Astrocyte (in vitro differentiated cells and primary cell): Measurements from ENCODE around the gene MTTP. TPM values are rescaled to one million over a fixed set of nuclear protein-coding genes. Genes with fewer than 3 reads are reported as not detected.

ENCODE experiments used
- DNase-seq: peaks from one replicate; pipeline ENCODE4 v3.0.0-alpha.2; 2010; ENCODE audit warnings: low read depth
- FAIRE-seq: peaks from 2 replicates; lab custom pipeline; 2011; peaks lifted over from hg19 to GRCh38; lab: Jason Lieb, UNC
- H2AFZ ChIP-seq: 2 replicates; pipeline ENCODE4 v1.6.0; 2012; ENCODE audit warnings: low read depth, low read length, inconsistent platforms
- H3K27ac ChIP-seq: 2 replicates; pipeline ENCODE4 v1.5.1; 2011; ENCODE audit warnings: low read depth, low read length, inconsistent platforms
- H3K27me3 ChIP-seq: 2 replicates; pipeline ENCODE4 v1.6.0; 2011; ENCODE audit warnings: low read length, inconsistent platforms; ENCODE audit not compliant: insufficient read depth
- H3K36me3 ChIP-seq: 2 replicates; pipeline ENCODE4 v1.5.1; 2011; ENCODE audit warnings: low read length, inconsistent platforms; ENCODE audit not compliant: insufficient read depth
- H3K4me1 ChIP-seq: 2 replicates; pipeline ENCODE4 v1.5.1; 2011; ENCODE audit warnings: low read length, inconsistent platforms; ENCODE audit not compliant: insufficient read depth
- H3K4me2 ChIP-seq: 2 replicates; pipeline ENCODE4 v1.6.0; 2012; ENCODE audit warnings: low read length, inconsistent platforms
- H3K4me3 ChIP-seq: 2 replicates; pipeline ENCODE4 v1.5.1; 2011; ENCODE audit warnings: low read depth, mild to moderate bottlenecking, low read length, inconsistent platforms; ENCODE audit not compliant: insufficient read depth
- H3K79me2 ChIP-seq: 2 replicates; pipeline ENCODE4 v1.6.0; 2012; ENCODE audit warnings: mild to moderate bottlenecking, low read length, inconsistent platforms; ENCODE audit not compliant: insufficient read depth
- H3K9ac ChIP-seq: 2 replicates; pipeline ENCODE4 v1.6.0; 2012; ENCODE audit warnings: mild to moderate bottlenecking, low read length, inconsistent platforms
- H3K9me3 ChIP-seq: 2 replicates; pipeline ENCODE4 v1.5.1; 2012; ENCODE audit warnings: low read depth, mild to moderate bottlenecking, low read length, inconsistent platforms; ENCODE audit not compliant: insufficient read depth
- H4K20me1 ChIP-seq: 2 replicates; pipeline ENCODE4 v1.6.0; 2012; ENCODE audit warnings: low read length, inconsistent platforms; ENCODE audit not compliant: insufficient read depth
- H3K27ac Mint-ChIP-seq: one replicate; pipeline ENCODE4 v1.8.0; 2021; ENCODE audit warnings: mild to moderate bottlenecking, mixed read lengths; ENCODE audit not compliant: unreplicated experiment
- H3K27me3 Mint-ChIP-seq: one replicate; pipeline ENCODE4 v1.8.0; 2021; ENCODE audit warnings: low read depth, mixed read lengths; ENCODE audit not compliant: unreplicated experiment
- H3K36me3 Mint-ChIP-seq: one replicate; pipeline ENCODE4 v1.8.0; 2021; ENCODE audit warnings: low read depth, mixed read lengths; ENCODE audit not compliant: unreplicated experiment
- H3K4me1 Mint-ChIP-seq: one replicate; pipeline ENCODE4 v1.8.0; 2021; ENCODE audit warnings: low read depth, mixed read lengths; ENCODE audit not compliant: unreplicated experiment
- H3K4me3 Mint-ChIP-seq: one replicate; pipeline ENCODE4 v1.8.0; 2021; ENCODE audit warnings: mild to moderate bottlenecking, moderate library complexity, mixed read lengths; ENCODE audit not compliant: unreplicated experiment
- H3K9me3 Mint-ChIP-seq: one replicate; pipeline ENCODE4 v1.8.0; 2021; ENCODE audit warnings: mild to moderate bottlenecking, mixed read lengths; ENCODE audit not compliant: unreplicated experiment
- EZH2 ChIP-seq: IDR thresholded peaks from 2 replicates; pipeline ENCODE4 v1.6.1; 2012; ENCODE audit warnings: mild to moderate bottlenecking, low read length, inconsistent platforms; ENCODE audit not compliant: insufficient read depth
- total RNA-seq: library from RNA; stranded (reverse); gene quantifications from 2 replicates; pipeline ENCODE4 v1.2.1, GENCODE V29; 2021
- TF ChIP-seq, protein P1 (sequence below): IDR thresholded peaks from 2 replicates; pipeline ENCODE4 v1.5.1; 2011; ENCODE audit warnings: low read depth, mild to moderate bottlenecking, inconsistent platforms, low read length, moderate library complexity; ENCODE audit not compliant: insufficient read depth

MTTP gene
- total RNA-seq, 1 donor from 2014 or later, result 0.41 TPM

DNA sequence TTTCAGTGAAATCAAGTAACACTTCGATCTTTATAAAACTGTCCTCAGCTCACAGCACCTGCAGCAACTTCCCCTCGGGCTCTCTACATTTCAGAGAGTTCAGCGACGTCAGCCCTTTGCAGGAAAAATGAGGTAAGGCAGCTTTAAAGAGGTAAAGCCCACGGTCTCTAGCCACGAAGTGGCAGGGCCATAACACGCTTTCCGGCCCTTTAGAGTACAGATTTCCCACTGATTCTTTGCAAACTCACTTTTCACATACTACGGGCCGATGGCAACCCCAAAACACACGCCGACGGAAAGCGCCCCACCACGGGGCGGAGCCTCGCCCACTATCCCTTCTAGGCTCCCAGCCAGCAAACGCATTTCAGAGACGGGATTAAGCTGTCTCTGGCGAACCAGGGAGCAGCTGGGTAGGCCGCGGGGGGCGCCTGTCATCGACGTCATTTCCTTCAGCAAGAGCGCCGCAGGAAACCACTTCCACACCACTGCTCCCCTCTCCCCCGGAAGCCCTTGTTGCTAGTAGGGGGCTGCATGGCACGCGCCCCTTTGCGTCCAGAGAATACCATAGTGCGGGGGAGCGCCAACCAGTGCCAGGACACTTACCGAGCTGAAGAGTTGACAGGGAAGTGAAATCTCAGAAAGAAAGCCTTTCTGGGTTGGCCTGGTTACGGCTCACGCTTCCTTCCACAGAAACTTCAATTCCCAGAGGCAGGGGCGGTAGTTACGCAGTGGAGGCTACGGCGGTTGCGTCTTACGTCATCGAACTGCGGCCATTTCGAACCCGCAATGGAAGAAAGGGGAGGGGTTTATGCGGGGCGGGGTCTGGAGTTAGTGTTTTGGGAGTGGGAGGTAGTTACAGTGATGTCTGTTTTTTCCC, 11.1 kb upstream of the MTTP start, which contains the start of gene TRMT10A:
TSS of gene TRMT10A (minus strand) at position 730 of the 877 bp plus-strand sequence. CDS start 4,701 bp downstream, outside the sequence.
- Histone ChIP-seq H3K4me2 (peak within 1 kb of the TSS; percentile 86), H3K79me2 (no peaks in the 10 kb centered on the region), H2AFZ (peak within 1 kb of the TSS; percentile 99), H3K4me1 (no peaks in the 10 kb centered on the region), H3K27ac (peak within 1 kb of the TSS; percentile 97), H3K4me3 (peak within 1 kb of the TSS; percentile 91), H3K9ac (peak within 1 kb of the TSS; percentile 89), H4K20me1 (no peaks in the 10 kb centered on the region), H3K9me3 (no peaks in the 10 kb centered on the region), H3K36me3 (no peaks in the 10 kb centered on the region), H3K27me3 (no peaks in the 10 kb centered on the region)
- TF ChIP-seq, protein P1, sequence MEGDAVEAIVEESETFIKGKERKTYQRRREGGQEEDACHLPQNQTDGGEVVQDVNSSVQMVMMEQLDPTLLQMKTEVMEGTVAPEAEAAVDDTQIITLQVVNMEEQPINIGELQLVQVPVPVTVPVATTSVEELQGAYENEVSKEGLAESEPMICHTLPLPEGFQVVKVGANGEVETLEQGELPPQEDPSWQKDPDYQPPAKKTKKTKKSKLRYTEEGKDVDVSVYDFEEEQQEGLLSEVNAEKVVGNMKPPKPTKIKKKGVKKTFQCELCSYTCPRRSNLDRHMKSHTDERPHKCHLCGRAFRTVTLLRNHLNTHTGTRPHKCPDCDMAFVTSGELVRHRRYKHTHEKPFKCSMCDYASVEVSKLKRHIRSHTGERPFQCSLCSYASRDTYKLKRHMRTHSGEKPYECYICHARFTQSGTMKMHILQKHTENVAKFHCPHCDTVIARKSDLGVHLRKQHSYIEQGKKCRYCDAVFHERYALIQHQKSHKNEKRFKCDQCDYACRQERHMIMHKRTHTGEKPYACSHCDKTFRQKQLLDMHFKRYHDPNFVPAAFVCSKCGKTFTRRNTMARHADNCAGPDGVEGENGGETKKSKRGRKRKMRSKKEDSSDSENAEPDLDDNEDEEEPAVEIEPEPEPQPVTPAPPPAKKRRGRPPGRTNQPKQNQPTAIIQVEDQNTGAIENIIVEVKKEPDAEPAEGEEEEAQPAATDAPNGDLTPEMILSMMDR, result no peak
- no peak for TF ChIP-seq EZH2
- H3K36me3 Mint-ChIP-seq, result no peaks in the 10 kb centered on the region
- H3K27me3 Mint-ChIP-seq, result no peaks in the 10 kb centered on the region
- DNase-seq, result peak; percentile 98
- H3K9me3 Mint-ChIP-seq, result no peaks in the 10 kb centered on the region
- peak; percentile 69 for FAIRE-seq
- H3K4me1 Mint-ChIP-seq, result peaks cover 1% of the 10 kb centered on the region
- H3K4me3 Mint-ChIP-seq, result peak within 1 kb of the TSS; percentile 94
- H3K27ac Mint-ChIP-seq, result peak within 1 kb of the TSS; percentile 98

GRCh38 chr4:99564921-99565320, 9.7 kb upstream of the MTTP start:
- H3K4me1 ChIP-seq, result no peaks in the 10 kb centered on the region
- FAIRE-seq, result no peak
- H3K36me3 ChIP-seq, result no peaks in the 10 kb centered on the region
- Mint-ChIP-seq H3K27me3 (no peaks in the 10 kb centered on the region), H3K4me1 (peaks cover 1% of the 10 kb centered on the region), H3K27ac (no peak overlapping the region), H3K4me3 (no peak overlapping the region), H3K36me3 (no peaks in the 10 kb centered on the region), H3K9me3 (no peaks in the 10 kb centered on the region)
- H3K27ac ChIP-seq, result no peak overlapping the region
- no peak for TF ChIP-seq EZH2
- H3K4me2 ChIP-seq, result no peak overlapping the region
- H2AFZ ChIP-seq, result no peak overlapping the region
- H4K20me1 ChIP-seq, result no peaks in the 10 kb centered on the region
- no peaks in the 10 kb centered on the region for H3K79me2 ChIP-seq
- no peak overlapping the region for H3K9ac ChIP-seq
- H3K27me3 ChIP-seq, result no peaks in the 10 kb centered on the region
- no peaks in the 10 kb centered on the region for H3K9me3 ChIP-seq
- DNase-seq, result no peak
- H3K4me3 ChIP-seq, result no peak overlapping the region

GRCh38 chr4:99571883-99572282, 2.7 kb upstream of the MTTP start:
- Histone ChIP-seq H3K79me2 (no peaks in the 10 kb centered on the region), H3K27me3 (peaks cover 2% of the 10 kb centered on the region), H2AFZ (no peak overlapping the region), H3K9ac (no peak overlapping the region), H3K4me1 (no peaks in the 10 kb centered on the region), H3K36me3 (no peaks in the 10 kb centered on the region), H3K9me3 (no peaks in the 10 kb centered on the region), H3K4me3 (no peak overlapping the region), H4K20me1 (no peaks in the 10 kb centered on the region), H3K27ac (no peak overlapping the region), H3K4me2 (no peak overlapping the region)
- Mint-ChIP-seq H3K27ac (no peak overlapping the region), H3K27me3 (no peaks in the 10 kb centered on the region), H3K36me3 (no peaks in the 10 kb centered on the region), H3K9me3 (no peaks in the 10 kb centered on the region), H3K4me3 (no peak overlapping the region), H3K4me1 (no peaks in the 10 kb centered on the region)
- FAIRE-seq (no peak), DNase-seq (no peak)
- TF ChIP-seq EZH2, result no peak
- TF ChIP-seq, protein P1, result no peak
